ENCODE measurements around the gene KRTAP11-1.

The KRTAP11-1 gene

GRCh38 chr21:30831194-30831765 is 50.1 kb downstream of the KRTAP11-1 start:
- Histone ChIP-seq H3K4me3 (ENCODE audit: low read length) (no peak overlapping the region), H3K4me1 (ENCODE audit: control insufficient read depth, insufficient read depth, low read length) (no peaks in the 10 kb centered on the region), H3K27me3 (ENCODE audit: control insufficient read depth, insufficient read depth, low read length) (no peaks in the 10 kb centered on the region), H3K36me3 (ENCODE audit: control insufficient read depth, insufficient read depth, low read length) (no peaks in the 10 kb centered on the region), H3K9ac (ENCODE audit: low read length) (no peak overlapping the region), H3K9me3 (ENCODE audit: control insufficient read depth, low read length) (no peaks in the 10 kb centered on the region)

All from mucosa of stomach (tissue), 1 donor.